ENCODE data around the gene ETNK2. TPM values are rescaled to one million over a fixed set of nuclear protein-coding genes. Genes with fewer than 3 reads are reported as not detected.

The ETNK2 gene, protein sequence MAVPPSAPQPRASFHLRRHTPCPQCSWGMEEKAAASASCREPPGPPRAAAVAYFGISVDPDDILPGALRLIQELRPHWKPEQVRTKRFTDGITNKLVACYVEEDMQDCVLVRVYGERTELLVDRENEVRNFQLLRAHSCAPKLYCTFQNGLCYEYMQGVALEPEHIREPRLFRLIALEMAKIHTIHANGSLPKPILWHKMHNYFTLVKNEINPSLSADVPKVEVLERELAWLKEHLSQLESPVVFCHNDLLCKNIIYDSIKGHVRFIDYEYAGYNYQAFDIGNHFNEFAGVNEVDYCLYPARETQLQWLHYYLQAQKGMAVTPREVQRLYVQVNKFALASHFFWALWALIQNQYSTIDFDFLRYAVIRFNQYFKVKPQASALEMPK
- total RNA-seq (2014; rRNA removed; shearing (Covaris generic); ENCODE audit: low replicate concordance) = 11.1 and 11.2 TPM in 2 replicates

- Histone ChIP-seq H3K9me3 (no peaks in the 10 kb centered on the region), H3K4me3 (peak within 1 kb of the TSS; percentile 55), H3K27me3 (no peaks in the 10 kb centered on the region), H3K36me3 (no peaks in the 10 kb centered on the region)
- peak; percentile 72 for DNase-seq
These were observed at the start of gene ETNK2 for GRCh38 chr1:204151552-204152309. Gene ETNK2 (minus strand): TSS chr1:204152044. CDS start chr1:204151852, 192 bp downstream.

DNA sequence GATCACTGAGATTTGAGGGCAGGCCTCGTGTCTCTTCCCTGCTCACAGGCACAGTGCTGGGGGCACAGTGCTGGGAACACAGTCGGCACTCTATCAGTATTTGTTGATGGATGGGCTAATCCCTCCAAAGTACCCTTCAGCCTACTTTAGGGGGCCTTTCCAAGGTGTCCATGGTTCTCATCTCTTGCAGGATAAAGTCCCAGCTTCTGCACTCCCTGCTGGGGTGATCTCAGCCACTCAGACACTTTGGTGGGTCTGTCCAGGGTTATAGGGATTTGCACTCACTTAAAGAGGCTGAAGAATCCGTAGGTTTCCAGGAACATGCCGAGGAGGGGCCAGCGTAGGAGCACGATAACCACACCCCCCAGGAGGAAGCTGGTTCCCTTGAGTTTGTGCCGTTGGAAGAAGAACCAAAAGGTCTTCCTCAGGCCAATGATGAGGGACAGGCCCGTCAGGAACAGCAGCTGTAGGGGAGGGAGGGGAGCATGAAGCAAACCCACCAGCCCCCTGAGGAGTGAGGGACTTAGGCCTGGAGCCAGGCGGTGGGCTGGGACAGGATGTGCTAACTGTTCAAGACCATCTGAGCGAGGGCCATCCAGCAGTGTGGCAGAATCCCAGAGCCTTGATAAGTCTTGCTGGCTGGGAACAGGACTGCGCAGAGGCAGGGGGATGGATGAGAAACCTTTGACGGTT, 49.6 kb upstream of the ETNK2 start:
- Histone ChIP-seq H3K36me3 (no peaks in the 10 kb centered on the region), H3K9me3 (no peaks in the 10 kb centered on the region), H3K27me3 (peaks cover 26% of the 10 kb centered on the region), H3K4me3 (no peak overlapping the region)
- no peak for DNase-seq

DNA sequence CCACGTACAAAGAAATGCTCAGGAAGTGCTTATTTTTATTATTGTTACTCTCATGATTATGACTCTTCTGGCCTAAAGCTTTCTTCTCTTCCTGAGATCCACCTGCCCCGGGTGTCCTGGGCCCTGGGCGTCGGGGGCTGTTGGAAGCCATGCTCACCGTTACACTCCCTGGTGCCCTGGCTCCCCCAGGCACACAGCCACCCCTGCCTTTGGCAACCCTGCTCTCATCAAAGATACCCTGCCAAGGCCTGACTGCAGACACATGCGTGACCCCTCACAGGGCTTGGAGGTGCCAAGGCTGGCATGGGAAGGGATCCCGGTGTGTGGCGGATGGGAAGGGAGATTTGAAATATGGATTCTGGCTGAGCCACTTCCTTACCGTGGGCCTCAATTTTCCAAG, 47.7 kb upstream of the ETNK2 start:
- no peaks in the 10 kb centered on the region for H3K36me3 ChIP-seq
- peaks cover 10% of the 10 kb centered on the region for H3K27me3 ChIP-seq
- no peaks in the 10 kb centered on the region for H3K9me3 ChIP-seq
- no peak for DNase-seq
- no peak overlapping the region for H3K4me3 ChIP-seq

DNA sequence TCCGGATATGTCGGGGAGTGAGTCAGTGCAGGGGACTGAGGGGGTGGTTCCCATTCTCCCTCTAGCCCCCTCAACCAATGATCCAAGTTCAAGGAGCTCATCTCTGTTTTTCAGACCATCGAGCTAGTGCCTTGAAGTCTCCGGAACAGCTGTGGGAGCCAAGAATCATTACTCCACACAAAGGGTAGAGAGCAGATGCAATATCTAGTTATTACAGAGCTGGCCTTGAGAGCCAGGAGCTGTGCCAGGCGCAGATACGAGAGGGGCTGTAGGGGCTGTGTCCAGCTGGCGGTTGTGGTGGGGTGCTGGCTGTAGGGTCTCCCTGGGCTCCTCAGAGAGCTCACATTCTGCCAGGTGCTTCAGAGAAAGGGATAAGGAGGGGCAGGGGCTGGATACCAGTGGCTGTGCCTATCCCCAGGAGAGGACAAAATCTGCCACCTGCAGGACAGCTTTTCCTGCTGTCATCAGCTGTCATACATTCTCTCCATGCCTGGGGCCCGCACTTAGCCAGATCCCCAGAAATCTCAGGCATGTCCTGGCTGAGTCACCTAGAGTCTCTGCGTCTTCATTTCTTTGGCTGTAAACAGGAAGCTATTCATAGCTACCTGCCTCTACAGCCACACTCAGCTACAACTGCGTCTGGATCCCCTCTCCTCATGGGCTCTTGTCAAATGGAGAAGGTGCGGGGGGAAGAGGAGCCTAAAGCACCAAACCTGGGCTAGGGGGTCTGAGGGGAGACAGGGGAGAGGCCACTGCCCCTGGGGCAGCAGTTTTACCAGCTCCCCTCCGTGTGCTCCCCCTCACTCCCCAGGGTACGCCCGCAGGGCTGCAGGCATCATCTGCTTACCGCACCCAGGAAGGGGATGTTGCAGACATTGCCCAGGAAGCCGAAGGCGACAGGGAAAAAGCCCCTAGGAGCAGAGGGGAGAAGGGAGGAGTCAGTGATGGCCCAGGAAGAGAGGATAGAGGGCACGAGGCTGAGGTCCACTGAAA, 46.8 kb upstream of the ETNK2 start:
- H3K9me3 ChIP-seq = no peaks in the 10 kb centered on the region
- peak; percentile 45 for DNase-seq
- no peak overlapping the region for H3K4me3 ChIP-seq
- H3K36me3 ChIP-seq = no peaks in the 10 kb centered on the region
- H3K27me3 ChIP-seq = peaks cover 5% of the 10 kb centered on the region

GRCh38 chr1:204197068-204197467, 45.2 kb upstream of the ETNK2 start:
- Histone ChIP-seq H3K4me3 (no peak overlapping the region), H3K9me3 (no peaks in the 10 kb centered on the region), H3K36me3 (no peaks in the 10 kb centered on the region), H3K27me3 (peaks cover 4% of the 10 kb centered on the region; the same call in 1 of the 2 replicates)
- DNase-seq = no peak

GRCh38 chr1:204196068-204196795, 44.4 kb upstream of the ETNK2 start, which contains the start of gene KISS1:
Gene KISS1 (minus strand): TSS chr1:204196491. CDS start chr1:204192876, 3,615 bp downstream.
- DNase-seq = no peak

GRCh38 chr1:204194771-204195170, 42.9 kb upstream of the ETNK2 start:
- H3K9me3 ChIP-seq = no peaks in the 10 kb centered on the region
- H3K36me3 ChIP-seq = no peaks in the 10 kb centered on the region
- H3K4me3 ChIP-seq = no peak overlapping the region
- peaks cover 7% of the 10 kb centered on the region for H3K27me3 ChIP-seq
- DNase-seq = no peak

More at GRCh38 chr1:204196068-204196795, 44.4 kb upstream of the ETNK2 start, which contains the start of gene KISS1:
- no peaks in the 10 kb centered on the region for H3K36me3 ChIP-seq
- H3K4me3 ChIP-seq = no peak within 1 kb of the TSS
- peaks cover 4% of the 10 kb centered on the region; the same call in 1 of the 2 replicates for H3K27me3 ChIP-seq
- no peaks in the 10 kb centered on the region for H3K9me3 ChIP-seq

GRCh38 chr1:204194080-204194479, 42.2 kb upstream of the ETNK2 start:
- H3K4me3 ChIP-seq = no peak overlapping the region
- H3K36me3 ChIP-seq = no peaks in the 10 kb centered on the region
- no peak for DNase-seq
- no peaks in the 10 kb centered on the region for H3K9me3 ChIP-seq
- peaks cover 14% of the 10 kb centered on the region for H3K27me3 ChIP-seq

GRCh38 chr1:204192589-204193352, 40.9 kb upstream of the ETNK2 start:
- H3K9me3 ChIP-seq = no peaks in the 10 kb centered on the region
- no peak for DNase-seq
- peaks cover 20% of the 10 kb centered on the region for H3K27me3 ChIP-seq
- no peak overlapping the region for H3K4me3 ChIP-seq
- no peaks in the 10 kb centered on the region for H3K36me3 ChIP-seq

- H3K27me3 ChIP-seq = peaks cover 25% of the 10 kb centered on the region
- DNase-seq = no peak
- H3K9me3 ChIP-seq = no peaks in the 10 kb centered on the region
- H3K4me3 ChIP-seq = no peak overlapping the region
- no peaks in the 10 kb centered on the region for H3K36me3 ChIP-seq
These were observed 40.2 kb upstream of the ETNK2 start for GRCh38 chr1:204192046-204192445.

DNA sequence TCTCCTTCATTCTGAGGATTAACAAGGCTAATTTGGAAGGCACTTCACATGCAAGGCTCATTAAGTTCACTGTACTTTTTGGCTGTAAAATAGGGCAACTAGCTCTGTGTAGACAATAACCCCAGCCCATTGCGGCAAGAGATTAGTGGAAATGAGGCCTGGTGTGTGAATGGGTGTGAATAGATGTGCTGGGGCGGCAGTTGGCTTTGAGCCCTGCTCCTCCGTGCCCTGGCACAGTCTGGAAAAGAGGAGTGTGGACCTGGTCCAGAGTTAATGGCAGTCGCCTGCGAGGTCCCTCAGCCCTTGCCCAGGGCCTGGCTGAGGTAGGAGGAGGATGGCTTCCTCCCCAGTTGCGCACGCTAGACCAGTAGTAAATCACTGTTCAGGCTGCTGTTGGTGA, 39.6 kb upstream of the ETNK2 start:
- Histone ChIP-seq H3K27me3 (peaks cover 31% of the 10 kb centered on the region), H3K4me3 (no peak overlapping the region), H3K9me3 (no peaks in the 10 kb centered on the region), H3K36me3 (no peaks in the 10 kb centered on the region)
- DNase-seq = no peak

DNA sequence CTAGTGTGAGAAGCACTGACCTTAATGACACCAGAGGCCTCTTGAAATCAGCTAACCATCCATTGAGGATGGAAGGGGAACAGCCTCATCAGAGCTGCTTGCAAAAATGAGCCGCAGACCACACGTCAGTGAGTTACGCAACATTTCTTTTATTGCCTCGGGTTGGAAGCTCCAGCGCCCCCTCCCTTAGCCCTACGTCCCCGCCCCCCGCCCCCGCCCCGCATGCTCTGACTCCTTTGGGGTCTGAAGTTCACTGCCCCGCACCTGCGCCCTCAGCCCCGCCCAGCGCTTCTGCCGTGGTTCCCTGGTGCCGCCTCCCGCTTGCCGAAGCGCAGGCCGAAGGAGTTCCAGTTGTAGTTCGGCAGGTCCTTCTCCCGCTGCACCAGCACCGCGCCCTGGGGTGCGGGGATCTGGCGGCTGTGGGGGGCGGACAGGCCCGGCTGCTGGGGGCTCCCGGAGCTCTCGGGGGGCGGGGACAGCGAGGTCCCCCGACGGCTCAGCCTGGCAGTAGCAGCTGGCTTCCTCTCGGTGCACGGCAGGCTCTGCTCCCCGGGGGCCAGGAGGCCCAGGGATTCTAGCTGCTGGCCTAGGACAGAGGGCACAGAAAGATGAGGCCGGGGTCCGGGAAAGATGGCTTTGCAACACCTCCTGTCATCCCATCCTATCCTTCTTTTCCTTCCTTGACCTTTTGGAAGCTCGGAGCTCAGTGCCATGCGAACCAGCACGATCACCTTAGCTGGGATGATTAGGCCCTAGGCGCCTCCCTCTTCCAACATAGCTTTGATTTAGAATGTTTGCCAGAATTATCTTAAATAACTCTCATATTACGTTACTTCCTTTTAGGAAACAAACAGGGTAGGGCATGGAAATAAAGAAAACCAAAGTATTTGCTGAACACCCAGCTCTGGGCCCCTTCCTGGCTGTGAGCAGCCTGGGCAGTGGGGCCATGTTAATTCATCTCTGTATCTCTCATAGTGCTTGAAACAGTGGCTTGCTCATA, 38.7 kb upstream of the ETNK2 start:
- no peak overlapping the region for H3K4me3 ChIP-seq
- no peaks in the 10 kb centered on the region for H3K36me3 ChIP-seq
- H3K9me3 ChIP-seq = no peaks in the 10 kb centered on the region
- H3K27me3 ChIP-seq = peaks cover 36% of the 10 kb centered on the region
- no peak for DNase-seq

GRCh38 chr1:204188959-204189639, 37.3 kb upstream of the ETNK2 start:
- Histone ChIP-seq H3K27me3 (peaks cover 36% of the 10 kb centered on the region), H3K4me3 (no peak overlapping the region), H3K9me3 (no peaks in the 10 kb centered on the region), H3K36me3 (no peaks in the 10 kb centered on the region)
- no peak for DNase-seq

Measured in MG63 (cell line).